Measurements from ENCODE around the gene MARCO.

The MARCO gene

DNA sequence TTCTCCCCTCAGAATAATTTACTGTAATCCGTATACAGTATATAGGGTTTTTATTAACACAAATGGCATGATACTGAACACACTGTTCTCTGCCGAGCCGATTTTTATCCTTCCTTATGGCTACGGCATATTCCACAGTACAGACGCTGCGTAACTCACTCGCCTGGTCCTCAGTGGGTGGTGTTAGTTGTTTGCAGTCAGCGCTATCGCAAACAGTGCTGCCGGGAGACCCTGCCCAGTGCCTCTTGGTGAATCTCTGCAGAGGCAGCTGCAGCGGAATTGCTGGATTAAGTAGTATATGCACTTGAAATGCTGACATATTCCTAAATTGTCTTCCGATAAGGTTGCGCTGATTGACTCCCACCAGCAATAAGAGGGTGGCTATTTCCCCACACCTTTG is 73.9 kb downstream of the MARCO start:
- Histone ChIP-seq H3F3A (ENCODE audit: insufficient read depth, low read length) (no peaks in the 10 kb centered on the region), H2AFZ (ENCODE audit: low read length) (no peak overlapping the region), H3K9me3 (ENCODE audit: low read length) (no peaks in the 10 kb centered on the region), H3K79me2 (ENCODE audit: insufficient read depth, low read length) (no peaks in the 10 kb centered on the region), H4K20me1 (ENCODE audit: insufficient read depth, low read length) (no peaks in the 10 kb centered on the region), H3K9me2 (ENCODE audit: low read depth, low read length) (no peaks in the 10 kb centered on the region), H3K4me2 (ENCODE audit: low read length) (no peak overlapping the region), H3K27ac (ENCODE audit: low read depth, low read length, poor library complexity, severe bottlenecking) (no peak overlapping the region), H3K27me3 (ENCODE audit: insufficient read depth, low read length) (no peaks in the 10 kb centered on the region; the same call in 1 of the 2 replicates), H3K4me1 (ENCODE audit: insufficient read depth, low read length, severe bottlenecking) (no peaks in the 10 kb centered on the region), H3K9ac (ENCODE audit: low read length) (no peak overlapping the region), H3K4me3 (ENCODE audit: low read depth, low read length, poor library complexity, severe bottlenecking) (no peak overlapping the region), H3K36me3 (ENCODE audit: insufficient read depth, low read length) (no peaks in the 10 kb centered on the region)
- TF ChIP-seq EZH2 (IDR thresholded peaks at IDR 0.05; ENCODE audit: borderline replicate concordance, low read length): no peak
- TF ChIP-seq, protein P1, sequence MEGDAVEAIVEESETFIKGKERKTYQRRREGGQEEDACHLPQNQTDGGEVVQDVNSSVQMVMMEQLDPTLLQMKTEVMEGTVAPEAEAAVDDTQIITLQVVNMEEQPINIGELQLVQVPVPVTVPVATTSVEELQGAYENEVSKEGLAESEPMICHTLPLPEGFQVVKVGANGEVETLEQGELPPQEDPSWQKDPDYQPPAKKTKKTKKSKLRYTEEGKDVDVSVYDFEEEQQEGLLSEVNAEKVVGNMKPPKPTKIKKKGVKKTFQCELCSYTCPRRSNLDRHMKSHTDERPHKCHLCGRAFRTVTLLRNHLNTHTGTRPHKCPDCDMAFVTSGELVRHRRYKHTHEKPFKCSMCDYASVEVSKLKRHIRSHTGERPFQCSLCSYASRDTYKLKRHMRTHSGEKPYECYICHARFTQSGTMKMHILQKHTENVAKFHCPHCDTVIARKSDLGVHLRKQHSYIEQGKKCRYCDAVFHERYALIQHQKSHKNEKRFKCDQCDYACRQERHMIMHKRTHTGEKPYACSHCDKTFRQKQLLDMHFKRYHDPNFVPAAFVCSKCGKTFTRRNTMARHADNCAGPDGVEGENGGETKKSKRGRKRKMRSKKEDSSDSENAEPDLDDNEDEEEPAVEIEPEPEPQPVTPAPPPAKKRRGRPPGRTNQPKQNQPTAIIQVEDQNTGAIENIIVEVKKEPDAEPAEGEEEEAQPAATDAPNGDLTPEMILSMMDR (IDR thresholded peaks at IDR 0.05; ENCODE audit: low read length): no peak

DNA sequence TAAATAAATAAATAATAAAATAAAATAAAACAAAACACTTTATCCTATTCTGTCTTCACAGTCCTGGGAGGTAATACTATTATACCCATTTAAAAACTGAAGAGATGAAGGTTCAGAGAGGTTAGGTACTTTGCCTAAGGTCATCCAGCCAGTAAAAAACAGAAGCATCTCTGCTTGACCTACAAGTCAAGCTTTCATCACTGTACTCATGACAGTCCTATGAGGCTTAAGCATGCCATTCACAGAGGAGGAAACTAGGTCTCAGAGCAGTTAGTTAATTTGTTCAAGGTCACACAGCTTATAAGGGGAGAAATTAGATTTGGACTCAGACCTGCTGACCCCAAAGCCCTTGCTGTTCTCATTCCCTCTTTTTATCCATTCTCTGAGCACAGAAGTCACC is 77.5 kb downstream of the MARCO start:
- no peaks in the 10 kb centered on the region for H3K36me3 ChIP-seq (ENCODE audit: insufficient read depth, low read length)
- no peaks in the 10 kb centered on the region for H4K20me1 ChIP-seq (ENCODE audit: insufficient read depth, low read length)
- no peak overlapping the region for H3K4me2 ChIP-seq (ENCODE audit: low read length)
- no peak overlapping the region for H2AFZ ChIP-seq (ENCODE audit: low read length)
- TF ChIP-seq, protein P1 (IDR thresholded peaks at IDR 0.05; ENCODE audit: low read length): no peak
- no peak for TF ChIP-seq EZH2 (IDR thresholded peaks at IDR 0.05; ENCODE audit: borderline replicate concordance, low read length)
- H3K9me2 ChIP-seq (ENCODE audit: low read depth, low read length): no peaks in the 10 kb centered on the region
- H3K4me3 ChIP-seq (ENCODE audit: low read depth, low read length, poor library complexity, severe bottlenecking): no peak overlapping the region
- no peaks in the 10 kb centered on the region for H3F3A ChIP-seq (ENCODE audit: insufficient read depth, low read length)
- H3K27me3 ChIP-seq (ENCODE audit: insufficient read depth, low read length): no peaks in the 10 kb centered on the region; the same call in 1 of the 2 replicates
- no peaks in the 10 kb centered on the region for H3K4me1 ChIP-seq (ENCODE audit: insufficient read depth, low read length, severe bottlenecking)
- no peak overlapping the region for H3K27ac ChIP-seq (ENCODE audit: low read depth, low read length, poor library complexity, severe bottlenecking)
- no peak overlapping the region for H3K9ac ChIP-seq (ENCODE audit: low read length)
- H3K9me3 ChIP-seq (ENCODE audit: low read length): no peaks in the 10 kb centered on the region
- no peaks in the 10 kb centered on the region for H3K79me2 ChIP-seq (ENCODE audit: insufficient read depth, low read length)

DNA sequence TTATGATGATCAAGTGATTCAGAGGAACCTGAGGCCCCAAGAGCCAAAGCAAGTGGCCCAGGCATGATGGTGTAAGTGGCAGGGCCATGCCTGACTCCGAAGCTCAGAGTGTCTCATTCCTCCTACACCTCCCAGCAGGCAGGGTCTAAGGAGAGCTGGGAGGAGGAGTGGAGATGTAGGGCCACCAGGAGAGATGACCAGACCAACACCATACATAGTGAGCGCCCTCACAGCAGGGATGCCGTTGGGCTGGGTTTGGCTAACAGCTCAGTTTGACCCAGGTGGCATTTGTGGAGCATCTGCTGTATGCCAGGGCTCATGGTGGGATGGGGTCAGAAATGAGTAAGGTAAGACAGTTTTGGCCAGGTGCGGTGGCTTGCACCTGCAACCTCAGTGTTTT is 80.7 kb downstream of the MARCO start:
- no peaks in the 10 kb centered on the region for H3K27me3 ChIP-seq (ENCODE audit: insufficient read depth, low read length)
- no peaks in the 10 kb centered on the region for H3K4me1 ChIP-seq (ENCODE audit: insufficient read depth, low read length, severe bottlenecking)
- H3K36me3 ChIP-seq (ENCODE audit: insufficient read depth, low read length): no peaks in the 10 kb centered on the region
- H3F3A ChIP-seq (ENCODE audit: insufficient read depth, low read length): no peaks in the 10 kb centered on the region
- no peak overlapping the region for H3K4me2 ChIP-seq (ENCODE audit: low read length)
- H3K4me3 ChIP-seq (ENCODE audit: low read depth, low read length, poor library complexity, severe bottlenecking): no peak overlapping the region
- H3K9me3 ChIP-seq (ENCODE audit: low read length): no peaks in the 10 kb centered on the region
- H2AFZ ChIP-seq (ENCODE audit: low read length): no peak overlapping the region
- H3K27ac ChIP-seq (ENCODE audit: low read depth, low read length, poor library complexity, severe bottlenecking): no peak overlapping the region
- H4K20me1 ChIP-seq (ENCODE audit: insufficient read depth, low read length): no peaks in the 10 kb centered on the region
- no peaks in the 10 kb centered on the region for H3K9me2 ChIP-seq (ENCODE audit: low read depth, low read length)
- no peak for TF ChIP-seq EZH2 (IDR thresholded peaks at IDR 0.05; ENCODE audit: borderline replicate concordance, low read length)
- TF ChIP-seq, protein P1 (IDR thresholded peaks at IDR 0.05; ENCODE audit: low read length): no peak
- H3K9ac ChIP-seq (ENCODE audit: low read length): no peak overlapping the region
- no peaks in the 10 kb centered on the region for H3K79me2 ChIP-seq (ENCODE audit: insufficient read depth, low read length)

All from OCI-LY1 (cell line).